Gastrocnemius medialis (tissue), 4 donors: ENCODE data around the gene GRM1. TPM values are rescaled to one million over a fixed set of nuclear protein-coding genes. Genes with fewer than 3 reads are reported as not detected.

ENCODE experiments used
- ATAC-seq, 2 donors: fragments of 150-250 bp; one replicate each; pipeline ENCODE4 v1.9.1; 2016
- DNase-seq, 2 donors: peaks; one replicate each; pipeline ENCODE4 v3.0.0-alpha.2; 2019
- H3K27ac ChIP-seq, 4 donors: fragments of 200-600 bp; sonication (generic); 1 replicate in 1 of 4; 2 replicates in 3 of 4; pipeline ENCODE4 v1.5.1; 2016 to 2018; ENCODE audit warnings: mild to moderate bottlenecking in 2 of 4, moderate library complexity in 1 of 4
- H3K27me3 ChIP-seq, 3 donors: fragments of 200-600 bp; sonication (generic) in 2 of 3; 1 replicate in 1 of 3; 2 replicates in 2 of 3; pipeline versions ENCODE4 v1.5.1 to v1.6.0; 2016 to 2019; ENCODE audit warnings: mild to moderate bottlenecking in 1 of 3, moderate library complexity in 1 of 3
- H3K36me3 ChIP-seq, 2 donors: fragments of 200-600 bp; sonication (generic) in 1 of 2; one replicate each; pipeline ENCODE4 v1.5.1; 2017 to 2018
- H3K4me1 ChIP-seq, 2 donors: fragments of 200-600 bp; sonication (generic) in 1 of 2; one replicate each; pipeline ENCODE4 v1.5.1; 2016 to 2017; ENCODE audit warnings: mild to moderate bottlenecking in 2 of 2
- H3K4me3 ChIP-seq, 4 donors: fragments of 200-600 bp; sonication (generic) in 3 of 4; 1 replicate in 1 of 4; 2 replicates in 3 of 4; pipeline ENCODE4 v1.5.1; 2016 to 2019; ENCODE audit warnings: mild to moderate bottlenecking in 2 of 4
- H3K9me3 ChIP-seq, 3 donors: fragments of 200-600 bp; sonication (generic) in 2 of 3; 1 replicate in 1 of 3; 2 replicates in 2 of 3; pipeline ENCODE4 v1.5.1; 2016 to 2019
- CTCF ChIP-seq, 5 experiments: fragments of 450-650 bp in 3 of 5; fragments of 200-600 bp in 2 of 5; sonication (generic) in 2 of 5; IDR thresholded peaks in 4 of 5; conservative IDR thresholded peaks in 1 of 5; 1 replicate in 4 of 5; 2 replicates in 1 of 5; pipeline ENCODE4 v1.5.1; 2016 to 2019; ENCODE audit warnings: antibody characterized with exemption in 5 of 5, mild to moderate bottlenecking in 3 of 5, moderate library complexity in 3 of 5
- POLR2A ChIP-seq, 2 donors: fragments of 450-650 bp; IDR thresholded peaks; one replicate each; pipeline ENCODE4 v1.6.1; 2017; ENCODE audit warnings: antibody characterized with exemption in 2 of 2, mild to moderate bottlenecking in 2 of 2, moderate library complexity in 2 of 2
- in situ Hi-C, 4 donors: fragments of 200-750 bp; cut with MboI; loops; one replicate each; pipeline versions ENCODE4 v1.15.0 to v1.8.0; 2017; ENCODE audit warnings: low sequenced_read_pairs in 4 of 4
- intact Hi-C: fragments of 100-400 bp; cut with DNase I; formaldehyde crosslinking; loops from one replicate; pipeline ENCODE4 v1.15.1; 2023; ENCODE audit warnings: low total_unique reads
- total RNA-seq, 4 donors: library from RNA; depleted of rRNA; stranded (reverse); fragments of >200 nt; gene quantifications; one replicate each; pipeline versions ENCODE4 v1.1.0 to v1.2.3, GENCODE V29; 2016

The GRM1 gene
- total RNA-seq, 4 donors from 2014 or later = 0.04 TPM; not detected in 3

- Histone ChIP-seq H3K27me3 (no peaks in the 10 kb centered on the region), H3K9me3 (no peaks in the 10 kb centered on the region), H3K36me3 (no peaks in the 10 kb centered on the region), H3K4me3 (no peak overlapping the region), H3K4me1 (no peaks in the 10 kb centered on the region), H3K27ac (no peak overlapping the region)
- TF ChIP-seq CTCF (IDR thresholded peaks at IDR 0.05 in 4 of 5, conservative IDR thresholded peaks at IDR 0.05 in 1 of 5) (no peak), POLR2A (IDR thresholded peaks at IDR 0.05) (no peak)
- ATAC-seq (no peak), DNase-seq (no peak)
- in situ Hi-C loops = no loop called here
- intact Hi-C loops = no loop called here
These were observed 83.1 kb downstream of the GRM1 start for GRCh38 chr6:146111881-146112450.

GRCh38 chr6:146113084-146113623 lies 84.3 kb downstream of the GRM1 start:
- H3K36me3 ChIP-seq = no peaks in the 10 kb centered on the region
- no peaks in the 10 kb centered on the region for H3K4me1 ChIP-seq
- no peak overlapping the region for H3K4me3 ChIP-seq
- no peak for TF ChIP-seq CTCF (IDR thresholded peaks at IDR 0.05 in 4 of 5, conservative IDR thresholded peaks at IDR 0.05 in 1 of 5)
- TF ChIP-seq POLR2A (IDR thresholded peaks at IDR 0.05) = no peak
- no peaks in the 10 kb centered on the region for H3K9me3 ChIP-seq
- no peaks in the 10 kb centered on the region for H3K27me3 ChIP-seq
- in situ Hi-C loops = no loop called here
- DNase-seq (no peak), ATAC-seq (no peak)
- intact Hi-C loops = no loop called here
- no peak overlapping the region for H3K27ac ChIP-seq

- intact Hi-C loops = no loop called here
- H3K36me3 ChIP-seq = no peaks in the 10 kb centered on the region
- H3K4me3 ChIP-seq = no peak overlapping the region
- DNase-seq (no peak), ATAC-seq (no peak)
- no peaks in the 10 kb centered on the region for H3K27me3 ChIP-seq
- H3K4me1 ChIP-seq = no peaks in the 10 kb centered on the region
- TF ChIP-seq POLR2A (IDR thresholded peaks at IDR 0.05) = no peak
- TF ChIP-seq CTCF (IDR thresholded peaks at IDR 0.05 in 4 of 5, conservative IDR thresholded peaks at IDR 0.05 in 1 of 5) = no peak
- H3K27ac ChIP-seq = no peak overlapping the region
- no peaks in the 10 kb centered on the region for H3K9me3 ChIP-seq
- in situ Hi-C loops = no loop called here
These were observed 94.8 kb downstream of the GRM1 start for GRCh38 chr6:146123616-146124015.

- Histone ChIP-seq H3K27me3 (no peaks in the 10 kb centered on the region), H3K36me3 (no peaks in the 10 kb centered on the region), H3K9me3 (no peaks in the 10 kb centered on the region), H3K27ac (no peak overlapping the region), H3K4me1 (no peaks in the 10 kb centered on the region), H3K4me3 (no peak overlapping the region)
- in situ Hi-C loops (no loop called here), intact Hi-C loops (no loop called here)
- ATAC-seq = no peak
- no peak for TF ChIP-seq POLR2A (IDR thresholded peaks at IDR 0.05)
- TF ChIP-seq CTCF (IDR thresholded peaks at IDR 0.05 in 4 of 5, conservative IDR thresholded peaks at IDR 0.05 in 1 of 5) = no peak
- DNase-seq = no peak
These were observed 98.8 kb downstream of the GRM1 start for GRCh38 chr6:146127447-146128215.
